Loucy (cell line): Measurements from ENCODE around the gene APOF.
"Not testable (repeated sequence)": the region's sequence is repeated elsewhere in the genome, so short reads cannot be mapped to it uniquely, and the experiment has no call there.

ENCODE experiments used
- CTCF ChIP-seq: fragments of 200-600 bp; sonication (generic); conservative IDR thresholded peaks from 2 replicates; pipeline ENCODE4 v1.5.1; 2014; ENCODE audit warnings: mild to moderate bottlenecking, antibody characterized with exemption, low read length
- EZH2phosphoT487 ChIP-seq: fragments of 200-600 bp; IDR thresholded peaks from 2 replicates; pipeline ENCODE4 v1.6.1; 2018; ENCODE audit warnings: antibody characterized with exemption, mild to moderate bottlenecking, moderate library complexity, borderline replicate concordance

GRCh38 chr12:56399466-56399865 lies 36.8 kb upstream of the APOF start:
- not testable (repeated sequence) for TF ChIP-seq CTCF, EZH2phosphoT487
